SU-DHL-6 (cell line): ENCODE measurements around the gene ANGPTL8.

ENCODE experiments used
- H2AFZ ChIP-seq: fragments of 200-600 bp; sonication (generic); 2 replicates; pipeline ENCODE4 v1.6.1; 2014; ENCODE audit warnings: low read depth, mild to moderate bottlenecking, moderate library complexity, mixed read lengths, antibody characterized with exemption, low read length; ENCODE audit not compliant: severe bottlenecking
- H3F3A ChIP-seq: fragments of 200-600 bp; shearing (Covaris generic); 2 replicates; pipeline ENCODE4 v1.6.0; 2016; ENCODE audit warnings: antibody characterized with exemption, mild to moderate bottlenecking; ENCODE audit not compliant: insufficient read depth
- H3K27ac ChIP-seq: fragments of 200-600 bp; sonication (generic); 2 replicates; pipeline ENCODE4 v1.5.1; 2016; ENCODE audit warnings: low read depth, mild to moderate bottlenecking, low read length, moderate library complexity, mixed read lengths
- H3K27me3 ChIP-seq: fragments of 200-600 bp; sonication (generic), shearing (Covaris generic); 2 replicates; pipeline ENCODE4 v1.6.0; 2014; ENCODE audit warnings: mild to moderate bottlenecking, low read length
- H3K36me3 ChIP-seq: fragments of 200-600 bp; sonication (generic); 2 replicates; pipeline ENCODE4 v1.6.1; 2014; ENCODE audit warnings: mild to moderate bottlenecking, low read length, mixed read lengths
- H3K4me2 ChIP-seq: fragments of 300-600, 200-600 bp; shearing (Covaris generic), sonication (generic); 2 replicates; pipeline ENCODE4 v1.6.0; 2014; ENCODE audit warnings: low read length, low read depth, mild to moderate bottlenecking; ENCODE audit not compliant: poor library complexity, severe bottlenecking
- H3K4me3 ChIP-seq: fragments of 200-600 bp; sonication (generic); 2 replicates; pipeline ENCODE4 v1.5.1; 2014; ENCODE audit warnings: antibody characterized with exemption, low read length, mild to moderate bottlenecking, mixed read lengths; ENCODE audit not compliant: insufficient read depth, poor library complexity, severe bottlenecking
- H3K79me2 ChIP-seq: fragments of 200-600 bp; sonication (generic); 2 replicates; pipeline ENCODE4 v1.6.1; 2014; ENCODE audit warnings: mild to moderate bottlenecking, low read length, moderate library complexity; ENCODE audit not compliant: insufficient read depth
- H3K9ac ChIP-seq: fragments of 200-600 bp; sonication (generic); 2 replicates; pipeline ENCODE4 v1.7.0; 2014; ENCODE audit warnings: mild to moderate bottlenecking, low read length
- H3K9me2 ChIP-seq: fragments of 200-600 bp; sonication (generic); replicated peaks from 2 replicates; pipeline ENCODE4 v1.6.1; 2014; ENCODE audit warnings: low read length; ENCODE audit not compliant: insufficient read depth
- H3K9me3 ChIP-seq: fragments of 200-600 bp; sonication (generic); 2 replicates; pipeline ENCODE4 v1.6.1; 2014; ENCODE audit warnings: low read length, mixed read lengths; ENCODE audit not compliant: insufficient read depth
- H4K20me1 ChIP-seq: fragments of 200-600 bp; sonication (generic); 2 replicates; pipeline ENCODE4 v1.6.1; 2014; ENCODE audit warnings: low read depth, mild to moderate bottlenecking, antibody characterized with exemption, low read length, moderate library complexity, mixed read lengths
- CTCF ChIP-seq: fragments of 200-600 bp; sonication (generic); IDR thresholded peaks from one replicate; pipeline ENCODE4 v1.5.1; 2017; ENCODE audit warnings: antibody characterized with exemption, mild to moderate bottlenecking, low read length, moderate library complexity; ENCODE audit not compliant: insufficient read depth, poor library complexity, severe bottlenecking
- EZH2phosphoT487 ChIP-seq: fragments of 200-600 bp; sonication (generic), shearing (Covaris generic); conservative IDR thresholded peaks from 2 replicates; pipeline ENCODE4 v1.6.1; 2018; ENCODE audit warnings: mild to moderate bottlenecking, antibody characterized with exemption, low read length, moderate library complexity, mixed read lengths

The ANGPTL8 gene

GRCh38 chr19:11233073-11233472 is 6.3 kb upstream of the ANGPTL8 start:
- Histone ChIP-seq H3K4me3 (no peak overlapping the region), H3K9ac (no peak overlapping the region), H3K79me2 (no peaks in the 10 kb centered on the region), H2AFZ (no peak overlapping the region), H3K27ac (no peak overlapping the region), H3K4me2 (no peak overlapping the region), H3K27me3 (no peaks in the 10 kb centered on the region), H3K9me2 (no peaks in the 10 kb centered on the region), H4K20me1 (no peaks in the 10 kb centered on the region), H3F3A (no peaks in the 10 kb centered on the region), H3K9me3 (no peaks in the 10 kb centered on the region), H3K36me3 (no peaks in the 10 kb centered on the region)
- no peak for TF ChIP-seq CTCF
- no peak for TF ChIP-seq EZH2phosphoT487

- H3K36me3 ChIP-seq: no peaks in the 10 kb centered on the region
- H3K9me3 ChIP-seq: no peaks in the 10 kb centered on the region
- H3K27me3 ChIP-seq: no peaks in the 10 kb centered on the region
- TF ChIP-seq CTCF (no peak), EZH2phosphoT487 (no peak)
- no peak overlapping the region for H2AFZ ChIP-seq
- no peak overlapping the region for H3K27ac ChIP-seq
- no peak overlapping the region for H3K4me2 ChIP-seq
- H3K79me2 ChIP-seq: no peaks in the 10 kb centered on the region
- H3K4me3 ChIP-seq: no peak overlapping the region
- H3K9ac ChIP-seq: no peak overlapping the region
- H3K9me2 ChIP-seq: no peaks in the 10 kb centered on the region
- H4K20me1 ChIP-seq: no peaks in the 10 kb centered on the region
- no peaks in the 10 kb centered on the region for H3F3A ChIP-seq
Observed at GRCh38 chr19:11234486-11235075, 4.8 kb upstream of the ANGPTL8 start.

- H4K20me1 ChIP-seq: no peaks in the 10 kb centered on the region
- H3K36me3 ChIP-seq: no peaks in the 10 kb centered on the region
- H3K9ac ChIP-seq: no peak overlapping the region
- no peaks in the 10 kb centered on the region for H3K27me3 ChIP-seq
- H2AFZ ChIP-seq: no peak overlapping the region
- no peaks in the 10 kb centered on the region for H3F3A ChIP-seq
- TF ChIP-seq EZH2phosphoT487 (no peak), CTCF (no peak)
- no peak overlapping the region for H3K4me2 ChIP-seq
- H3K9me3 ChIP-seq: no peaks in the 10 kb centered on the region
- H3K79me2 ChIP-seq: no peaks in the 10 kb centered on the region
- H3K27ac ChIP-seq: no peak overlapping the region
- no peak overlapping the region for H3K4me3 ChIP-seq
- no peaks in the 10 kb centered on the region for H3K9me2 ChIP-seq
Observed at GRCh38 chr19:11236324-11237301, 2.8 kb upstream of the ANGPTL8 start.
